ENCODE results near the gene FALEC. TPM values are rescaled to one million over a fixed set of nuclear protein-coding genes. Genes with fewer than 3 reads are reported as not detected.

FALEC gene
- total RNA-seq, 6 experiments from 2014 or later = 0.43 to 0.59 TPM; not detected in 4

GRCh38 chr1:150549496-150550221 is 34.1 kb downstream of the FALEC start:
- no peak; the same call in 1 of the 2 replicates for TF ChIP-seq CTCF (IDR thresholded peaks at IDR 0.05)
- peaks cover 9% of the 10 kb centered on the region for H3K27me3 Mint-ChIP-seq (ENCODE audit: insufficient read depth)
- peak overlapping the region; percentile 91 for H3K4me3 Mint-ChIP-seq
- H3K4me1 Mint-ChIP-seq (ENCODE audit: low read depth) = peaks cover 45% of the 10 kb centered on the region
- H3K36me3 Mint-ChIP-seq (ENCODE audit: low read depth) = no peaks in the 10 kb centered on the region
- H3K9me3 Mint-ChIP-seq = no peaks in the 10 kb centered on the region
- peak overlapping the region; percentile 68 for H3K27ac Mint-ChIP-seq
- no peak for DNase-seq

DNA sequence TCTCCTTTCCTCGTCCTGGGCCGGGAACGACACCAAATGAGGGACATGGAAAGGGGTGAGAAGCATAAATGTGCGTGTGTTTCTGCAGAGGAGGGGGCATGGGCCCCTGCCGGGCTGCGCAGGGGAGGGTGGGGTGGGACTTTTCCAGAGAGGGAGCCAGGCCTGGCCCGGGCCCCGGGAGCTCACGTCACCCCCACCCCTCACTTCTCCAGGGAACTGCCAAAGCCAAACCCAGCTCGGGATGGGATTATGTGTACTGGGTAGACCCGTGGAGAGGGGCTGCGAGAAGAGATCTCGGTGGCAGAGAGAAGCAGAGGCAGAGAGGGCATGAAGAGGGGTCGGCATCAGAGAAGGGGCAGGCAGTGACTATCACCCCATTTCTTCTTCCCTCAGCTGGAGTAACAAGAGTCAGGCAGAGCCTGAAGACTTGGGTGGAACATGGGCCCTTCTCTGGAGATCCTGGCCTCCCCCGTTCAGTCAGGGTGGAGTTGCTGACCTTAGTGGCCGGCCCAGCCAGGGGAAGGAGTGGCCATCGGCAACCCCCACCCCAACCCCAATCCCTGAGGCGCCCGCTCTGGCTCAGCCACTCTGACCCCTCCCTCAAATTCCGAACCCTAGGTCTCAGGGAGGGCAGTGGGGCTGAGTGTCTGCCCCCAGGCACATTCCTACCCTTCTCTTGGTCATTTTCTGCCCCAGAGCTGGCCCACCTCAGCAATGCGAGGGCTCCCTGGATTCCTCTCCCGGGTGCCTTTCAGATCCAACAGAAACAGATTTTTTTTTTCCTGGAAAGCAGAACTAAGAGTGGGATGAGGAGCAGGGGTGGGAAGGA is 34.9 kb downstream of the FALEC start:
- Mint-ChIP-seq H3K36me3 (ENCODE audit: low read depth) (peaks cover 2% of the 10 kb centered on the region), H3K4me3 (peak overlapping the region; percentile 91), H3K27ac (peak overlapping the region; percentile 68), H3K27me3 (ENCODE audit: insufficient read depth) (peaks cover 9% of the 10 kb centered on the region), H3K4me1 (ENCODE audit: low read depth) (peaks cover 45% of the 10 kb centered on the region), H3K9me3 (no peaks in the 10 kb centered on the region)
- DNase-seq = no peak
- no peak for TF ChIP-seq CTCF (IDR thresholded peaks at IDR 0.05)

DNA sequence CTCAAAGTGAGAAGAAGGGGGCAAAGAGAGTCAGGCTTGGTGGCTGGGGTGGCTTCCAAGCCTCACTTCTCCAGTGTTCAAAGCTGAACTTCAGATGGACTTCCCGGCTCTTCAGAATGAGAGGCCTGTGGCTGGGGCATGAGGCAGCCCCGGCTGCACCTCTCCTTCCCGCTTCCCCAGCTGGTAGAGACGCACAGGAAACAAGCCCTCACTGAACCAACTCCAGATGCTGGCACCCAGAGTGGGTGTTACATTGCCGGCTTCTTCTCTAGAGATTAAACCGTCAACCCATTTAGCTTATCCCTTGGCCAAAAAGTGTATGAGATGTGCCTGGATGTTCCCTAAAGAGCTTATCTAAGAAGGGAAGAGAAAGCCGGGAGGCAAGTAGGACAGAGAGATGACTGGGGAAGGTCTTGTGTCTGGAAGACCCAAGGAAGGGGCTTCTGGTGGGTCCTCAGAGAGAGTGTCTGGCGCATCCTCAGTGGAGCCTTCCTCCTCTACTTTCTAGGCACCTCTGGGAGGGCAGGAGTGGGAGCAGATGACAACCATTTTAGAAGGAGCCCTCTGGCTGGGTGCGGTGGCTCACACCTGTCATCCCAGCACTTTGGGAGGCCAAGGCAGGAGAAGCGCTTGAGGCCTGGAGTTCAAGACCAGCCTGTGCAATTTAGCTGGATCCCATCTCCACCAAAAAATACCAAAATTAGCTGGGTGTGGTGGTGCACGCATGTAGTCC is 35.7 kb downstream of the FALEC start:
- H3K4me3 Mint-ChIP-seq = peak overlapping the region; percentile 91; the same call in 1 of the 2 replicates
- H3K4me1 Mint-ChIP-seq (ENCODE audit: low read depth) = peaks cover 45% of the 10 kb centered on the region
- peaks cover 6% of the 10 kb centered on the region for H3K36me3 Mint-ChIP-seq (ENCODE audit: low read depth)
- H3K9me3 Mint-ChIP-seq = no peaks in the 10 kb centered on the region
- DNase-seq = no peak
- H3K27ac Mint-ChIP-seq = peak overlapping the region; percentile 68
- TF ChIP-seq CTCF (IDR thresholded peaks at IDR 0.05) = no peak
- H3K27me3 Mint-ChIP-seq (ENCODE audit: insufficient read depth) = peaks cover 7% of the 10 kb centered on the region

DNA sequence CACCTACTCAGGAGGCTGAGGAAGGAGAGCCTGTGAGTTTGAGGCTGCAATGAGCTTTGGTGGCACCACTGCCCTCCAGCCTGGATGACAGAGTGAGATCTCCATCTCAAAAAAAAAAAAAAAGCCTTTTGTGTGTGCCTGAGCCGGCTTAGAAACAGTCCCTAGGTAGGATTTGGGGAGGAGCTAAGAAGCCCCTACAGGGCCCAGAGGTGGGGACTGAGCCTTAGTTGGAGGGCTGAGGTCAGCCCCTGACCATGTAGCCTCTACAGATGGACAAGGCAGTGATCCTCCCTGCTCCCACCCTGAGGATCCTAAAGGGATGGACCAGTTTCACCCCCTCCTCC is 36.2 kb downstream of the FALEC start:
- Mint-ChIP-seq H3K27ac (peak overlapping the region; percentile 68), H3K4me1 (ENCODE audit: low read depth) (peaks cover 45% of the 10 kb centered on the region)
- DNase-seq = no peak

More for the DNA sequence above, 36.2 kb downstream of the FALEC start:
- H3K4me3 Mint-ChIP-seq = no peak overlapping the region
- TF ChIP-seq CTCF (IDR thresholded peaks at IDR 0.05) = no peak
- peaks cover 6% of the 10 kb centered on the region for H3K36me3 Mint-ChIP-seq (ENCODE audit: low read depth)
- peaks cover 4% of the 10 kb centered on the region; the same call in 1 of the 2 replicates for H3K27me3 Mint-ChIP-seq (ENCODE audit: insufficient read depth)
- no peaks in the 10 kb centered on the region for H3K9me3 Mint-ChIP-seq

Data from HFFc6 (cell line).